RWPE2 (cell line): Measurements from ENCODE around the gene CHRNA3.

Source experiments
- ATAC-seq: fragments of 200-7000 bp; cut with Tn5 transposase; 3 replicates; pipeline ENCODE4 v1.9.1; 2021; ENCODE audit warnings: low read depth
- DNase-seq: peaks from one replicate; pipeline ENCODE4 v3.0.0-alpha.2; 2020; ENCODE audit warnings: low spot score
- H3K27ac ChIP-seq: fragments of 450-650 bp; 2 replicates; pipeline ENCODE4 v1.5.1; 2017; ENCODE audit warnings: mild to moderate bottlenecking; ENCODE audit not compliant: poor library complexity, severe bottlenecking
- H3K27me3 ChIP-seq: fragments of 250-450 bp; sonication (Bioruptor Pico); 2 replicates; pipeline ENCODE4 v1.5.1; 2021; ENCODE audit warnings: mild to moderate bottlenecking, moderate library complexity; ENCODE audit not compliant: insufficient read depth, poor library complexity, severe bottlenecking
- H3K36me3 ChIP-seq: fragments of 250-450 bp; sonication (Bioruptor Pico); 2 replicates; pipeline ENCODE4 v1.5.1; 2020; ENCODE audit warnings: low read depth, mild to moderate bottlenecking, moderate library complexity
- H3K4me1 ChIP-seq: fragments of 250-450 bp; sonication (Bioruptor Pico); 2 replicates; pipeline ENCODE4 v1.5.1; 2021; ENCODE audit warnings: mild to moderate bottlenecking, moderate library complexity; ENCODE audit not compliant: insufficient read depth, poor library complexity, severe bottlenecking
- H3K4me3 ChIP-seq: fragments of 250-450 bp; sonication (Bioruptor Pico); 2 replicates; pipeline ENCODE4 v1.5.1; 2021; ENCODE audit warnings: mild to moderate bottlenecking, moderate library complexity; ENCODE audit not compliant: severe bottlenecking
- H3K9me3 ChIP-seq: fragments of 250-450 bp; sonication (Bioruptor Pico); 2 replicates; pipeline ENCODE4 v1.5.1; 2021; ENCODE audit warnings: mild to moderate bottlenecking, moderate library complexity; ENCODE audit not compliant: severe bottlenecking
- CTCF ChIP-seq: fragments of 450-650 bp; IDR thresholded peaks from one replicate; pipeline ENCODE4 v1.5.1; 2017; ENCODE audit warnings: mild to moderate bottlenecking, moderate library complexity; ENCODE audit not compliant: poor library complexity, severe bottlenecking

Gene CHRNA3

GRCh38 chr15:78570710-78571109, 50.1 kb downstream of the CHRNA3 start:
- no peak overlapping the region for H3K4me3 ChIP-seq
- no peaks in the 10 kb centered on the region for H3K9me3 ChIP-seq
- H3K36me3 ChIP-seq, result no peaks in the 10 kb centered on the region
- no peak for TF ChIP-seq CTCF
- H3K4me1 ChIP-seq, result peaks cover 9% of the 10 kb centered on the region
- no peaks in the 10 kb centered on the region for H3K27me3 ChIP-seq
- H3K27ac ChIP-seq, result no peak overlapping the region
- ATAC-seq, result no peak
- DNase-seq, result no peak

GRCh38 chr15:78567531-78567930, 53.3 kb downstream of the CHRNA3 start:
- no peak overlapping the region for H3K4me3 ChIP-seq
- no peak overlapping the region for H3K27ac ChIP-seq
- ATAC-seq, result no peak
- TF ChIP-seq CTCF, result no peak
- peaks cover 12% of the 10 kb centered on the region for H3K4me1 ChIP-seq
- no peaks in the 10 kb centered on the region for H3K36me3 ChIP-seq
- DNase-seq, result no peak
- H3K9me3 ChIP-seq, result no peaks in the 10 kb centered on the region
- no peaks in the 10 kb centered on the region for H3K27me3 ChIP-seq

GRCh38 chr15:78565951-78566774, 54.6 kb downstream of the CHRNA3 start:
- peaks cover 12% of the 10 kb centered on the region for H3K4me1 ChIP-seq
- H3K27me3 ChIP-seq, result no peaks in the 10 kb centered on the region
- no peak for DNase-seq
- peak overlapping the region; percentile 97 for H3K4me3 ChIP-seq
- ATAC-seq, result peak; percentile 59
- peak; percentile 38 for TF ChIP-seq CTCF
- H3K36me3 ChIP-seq, result no peaks in the 10 kb centered on the region
- no peaks in the 10 kb centered on the region for H3K9me3 ChIP-seq
- H3K27ac ChIP-seq, result peak overlapping the region; percentile 61

- Histone ChIP-seq H3K27me3 (no peaks in the 10 kb centered on the region), H3K36me3 (no peaks in the 10 kb centered on the region), H3K27ac (peak within 1 kb of the TSS; percentile 61), H3K4me3 (peak within 1 kb of the TSS; percentile 97), H3K9me3 (no peaks in the 10 kb centered on the region), H3K4me1 (peaks cover 12% of the 10 kb centered on the region)
- DNase-seq (peak; percentile 97), ATAC-seq (peak; percentile 91)
- no peak for TF ChIP-seq CTCF
Observed at GRCh38 chr15:78565097-78565950, 55.5 kb downstream of the CHRNA3 start, which contains the start of gene CHRNA5. CHRNA5 (plus strand) TSS chr15:78565520; CDS start chr15:78565720, 200 bp downstream.
